HepG2 (cell line): ENCODE data around the gene NFKBIA. TPM values are rescaled to one million over a fixed set of nuclear protein-coding genes. Genes with fewer than 3 reads are reported as not detected.

ENCODE experiments used
- AHDC1 ChIP-seq: sonication (generic); formaldehyde crosslinking; IDR thresholded peaks from 2 replicates; pipeline ENCODE4 v1.5.1; 2020; ENCODE audit warnings: mild to moderate bottlenecking, missing genetic modification reagents, borderline replicate concordance
- BCLAF1 ChIP-seq: fragments of 450-650 bp; IDR thresholded peaks from 2 replicates; pipeline ENCODE4 v1.6.1; 2017; ENCODE audit warnings: mild to moderate bottlenecking
- DBP ChIP-seq: sonication (generic); formaldehyde crosslinking; IDR thresholded peaks from 2 replicates; pipeline ENCODE4 v1.4.0; 2020; ENCODE audit warnings: missing genetic modification reagents; ENCODE audit errors: not compliant biosample characterization
- FOXA3 ChIP-seq: IDR thresholded peaks from 2 replicates; pipeline ENCODE4 v1.6.1; 2016; ENCODE audit warnings: missing genetic modification reagents, missing compliant biosample characterization
- HDAC1 ChIP-seq: sonication (generic); formaldehyde crosslinking; IDR thresholded peaks from 2 replicates; pipeline ENCODE4 v1.5.1; 2020; ENCODE audit warnings: mild to moderate bottlenecking, missing genetic modification reagents
- PBX2 ChIP-seq: IDR thresholded peaks from 2 replicates; pipeline ENCODE4 v1.6.1; 2016; ENCODE audit warnings: control low read depth
- RAD21 ChIP-seq: fragments of 450-650 bp; formaldehyde crosslinking; IDR thresholded peaks from 2 replicates; pipeline ENCODE4 v1.5.0; 2020; ENCODE audit warnings: mild to moderate bottlenecking
- RXRA ChIP-seq: sonication (generic); formaldehyde crosslinking; IDR thresholded peaks from 2 replicates; pipeline ENCODE4 v1.5.1; 2020; ENCODE audit warnings: missing genetic modification reagents
- ZNF234 ChIP-seq: sonication (generic); formaldehyde crosslinking; conservative IDR thresholded peaks from 2 replicates; pipeline ENCODE4 v1.5.1; 2020; ENCODE audit warnings: mild to moderate bottlenecking, missing genetic modification reagents
- ZNF354B ChIP-seq: sonication (generic); formaldehyde crosslinking; IDR thresholded peaks from 2 replicates; pipeline ENCODE4 v1.8.0; 2022; ENCODE audit warnings: mild to moderate bottlenecking, missing genetic modification reagents
- ZNF513 ChIP-seq: sonication (generic); formaldehyde crosslinking; conservative IDR thresholded peaks from 2 replicates; pipeline ENCODE4 v1.5.0; 2020; ENCODE audit warnings: missing genetic modification reagents
- ZNF543 ChIP-seq: sonication (generic); formaldehyde crosslinking; IDR thresholded peaks from 2 replicates; pipeline ENCODE4 v1.4.0; 2020; ENCODE audit warnings: mild to moderate bottlenecking, missing genetic modification reagents
- ZNF607 ChIP-seq: sonication (generic); formaldehyde crosslinking; IDR thresholded peaks from 2 replicates; pipeline ENCODE4 v1.5.1; 2020; ENCODE audit warnings: missing genetic modification reagents, mild to moderate bottlenecking, borderline replicate concordance
- ZNF800 ChIP-seq: sonication (generic); formaldehyde crosslinking; IDR thresholded peaks from 2 replicates; pipeline ENCODE4 v1.4.0; 2020; ENCODE audit warnings: missing genetic modification reagents
- polyA plus RNA-seq, 8 experiments: library from polyadenylated mRNA; depleted of rRNA in 3 of 8; stranded (reverse) in 7 of 8; unstranded in 1 of 8; fragments of >200 nt; fragmentation: Illumina TruSeq in 4 of 8; extraction: Trizol in 4 of 8; gene quantifications; 2 replicates each; pipeline versions ENCODE4 v1.2.1 to v1.2.3, GENCODE V29; 2011 to 2016; ENCODE audit warnings: low read depth in 4 of 8, missing spikeins in 1 of 8, mixed read lengths in 1 of 8; ENCODE audit not compliant: insufficient read depth in 1 of 8
- total RNA-seq, 5 experiments: library from RNA; depleted of rRNA; stranded (reverse); fragments of >200 nt; fragmentation: Illumina TruSeq; extraction: Trizol; gene quantifications; 2 replicates each; pipeline ENCODE4 v1.2.3, GENCODE V29; 2016; ENCODE audit warnings: low read depth in 1 of 5

The NFKBIA gene
- total and polyA plus RNA-seq, 2 of the 13 experiments (the other 11 are each of a cell fraction or from before 2014, with no cell fraction given) = 197 to 319 TPM

- TF ChIP-seq ZNF354B (no peak), ZNF800 (CRISPR knock-in tag) (no peak), RXRA (CRISPR knock-in tag) (0 out of 2 replicates have a peak, but pooled peaks have one; percentile 38), ZNF513 (CRISPR knock-in tag) (no peak), RAD21 (CRISPR knock-in tag) (no peak), HDAC1 (CRISPR knock-in tag) (no peak), FOXA3 (CRISPR knock-in tag) (no peak), PBX2 (no peak), ZNF607 (0 out of 2 replicates have a peak, but pooled peaks have one; percentile 14), ZNF234 (CRISPR knock-in tag) (no peak), DBP (CRISPR knock-in tag) (no peak), ZNF543 (CRISPR knock-in tag) (no peak), AHDC1 (CRISPR knock-in tag) (no peak), BCLAF1 (no peak)
Measured at GRCh38 chr14:35402323-35403113, 2.0 kb downstream of the NFKBIA start (continued).
